ENCODE results near the gene SPEM1. TPM values are rescaled to one million over a fixed set of nuclear protein-coding genes. Genes with fewer than 3 reads are reported as not detected.

SPEM1 gene
- total RNA-seq, 4 donors from 2014 or later = not detected

DNA sequence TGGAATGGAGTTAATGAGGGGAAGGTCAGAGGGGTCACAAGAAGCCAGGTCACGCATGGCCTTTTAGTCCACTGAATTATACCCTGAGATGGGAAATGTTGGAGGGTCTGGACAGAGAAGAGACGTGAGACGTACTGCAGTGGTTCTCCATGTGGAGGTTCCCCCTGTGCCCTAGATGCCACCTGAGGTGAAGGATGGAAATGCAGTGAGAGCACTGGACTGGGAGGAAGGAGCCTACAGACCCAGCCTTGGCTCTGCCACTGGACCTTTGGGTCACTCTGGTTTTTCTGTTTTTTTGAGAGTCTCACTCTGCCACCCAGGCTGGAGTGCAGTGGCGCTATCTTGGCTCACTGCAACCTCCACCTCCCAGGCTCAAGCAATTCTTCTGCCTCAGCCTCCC lies 24.0 kb upstream of the SPEM1 start:
- intact Hi-C loops (cut with DNase I) = no loop called here
- no peak overlapping the region for H3K4me3 ChIP-seq
- no peak overlapping the region for H3K27ac ChIP-seq (replicated peaks in 1 of 4)
- no peak for DNase-seq (ENCODE audit: extremely low spot score)
- H3K4me1 ChIP-seq = peaks cover 14 to 33% (median 25%) of the 10 kb centered on the region in 4 donors
- H3K9me3 ChIP-seq = no peaks in the 10 kb centered on the region
- WGBS = 81% methylated on average over 4 of the region's 4 CpGs
- H3K36me3 ChIP-seq = peaks cover 0 to 18% (median 10%) of the 10 kb centered on the region in 4 donors
- no peaks in the 10 kb centered on the region for H3K27me3 ChIP-seq
- TF ChIP-seq POLR2A (IDR thresholded peaks at IDR 0.05; ENCODE audit: low read depth) (no peak), EP300 (IDR thresholded peaks at IDR 0.05) (no peak), POLR2AphosphoS5 (IDR thresholded peaks at IDR 0.05) (no peak)
- TF ChIP-seq, protein P1, sequence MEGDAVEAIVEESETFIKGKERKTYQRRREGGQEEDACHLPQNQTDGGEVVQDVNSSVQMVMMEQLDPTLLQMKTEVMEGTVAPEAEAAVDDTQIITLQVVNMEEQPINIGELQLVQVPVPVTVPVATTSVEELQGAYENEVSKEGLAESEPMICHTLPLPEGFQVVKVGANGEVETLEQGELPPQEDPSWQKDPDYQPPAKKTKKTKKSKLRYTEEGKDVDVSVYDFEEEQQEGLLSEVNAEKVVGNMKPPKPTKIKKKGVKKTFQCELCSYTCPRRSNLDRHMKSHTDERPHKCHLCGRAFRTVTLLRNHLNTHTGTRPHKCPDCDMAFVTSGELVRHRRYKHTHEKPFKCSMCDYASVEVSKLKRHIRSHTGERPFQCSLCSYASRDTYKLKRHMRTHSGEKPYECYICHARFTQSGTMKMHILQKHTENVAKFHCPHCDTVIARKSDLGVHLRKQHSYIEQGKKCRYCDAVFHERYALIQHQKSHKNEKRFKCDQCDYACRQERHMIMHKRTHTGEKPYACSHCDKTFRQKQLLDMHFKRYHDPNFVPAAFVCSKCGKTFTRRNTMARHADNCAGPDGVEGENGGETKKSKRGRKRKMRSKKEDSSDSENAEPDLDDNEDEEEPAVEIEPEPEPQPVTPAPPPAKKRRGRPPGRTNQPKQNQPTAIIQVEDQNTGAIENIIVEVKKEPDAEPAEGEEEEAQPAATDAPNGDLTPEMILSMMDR (IDR thresholded peaks at IDR 0.05) = no peak

DNA sequence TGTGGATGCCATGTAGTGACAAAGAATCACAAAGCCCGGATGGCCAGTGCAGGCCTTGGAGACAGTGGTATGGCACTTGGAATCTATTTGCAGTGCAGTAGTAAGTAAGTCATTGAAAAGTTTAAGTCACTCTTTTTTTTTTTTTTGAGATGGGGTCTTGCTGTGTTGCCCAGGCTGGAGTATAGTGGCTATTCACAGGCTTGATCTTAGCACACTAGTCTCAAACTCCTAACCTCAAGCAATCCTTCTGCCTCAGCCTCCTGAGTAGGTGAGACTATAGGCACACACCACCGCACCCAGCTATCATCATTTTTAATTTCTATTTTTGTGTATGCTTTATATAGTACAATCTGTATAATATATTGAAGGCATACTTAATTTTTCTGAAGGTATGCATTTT lies 21.5 kb upstream of the SPEM1 start:
- TF ChIP-seq, protein P1 (IDR thresholded peaks at IDR 0.05) = no peak
- TF ChIP-seq POLR2AphosphoS5 (IDR thresholded peaks at IDR 0.05) (no peak), EP300 (IDR thresholded peaks at IDR 0.05) (no peak), POLR2A (IDR thresholded peaks at IDR 0.05; ENCODE audit: low read depth) (no peak)
- Histone ChIP-seq H3K27me3 (no peaks in the 10 kb centered on the region), H3K36me3 (no peaks in the 10 kb centered on the region), H3K4me3 (no peak overlapping the region), H3K9me3 (no peaks in the 10 kb centered on the region), H3K27ac (replicated peaks in 1 of 4) (no peak overlapping the region), H3K4me1 (peaks cover 19 to 40% (median 32%) of the 10 kb centered on the region in 4 donors)
- WGBS = 89% methylated on average over 2 of the region's 2 CpGs
- intact Hi-C loops (cut with DNase I) = no loop called here
- no peak for DNase-seq (ENCODE audit: extremely low spot score)

DNA sequence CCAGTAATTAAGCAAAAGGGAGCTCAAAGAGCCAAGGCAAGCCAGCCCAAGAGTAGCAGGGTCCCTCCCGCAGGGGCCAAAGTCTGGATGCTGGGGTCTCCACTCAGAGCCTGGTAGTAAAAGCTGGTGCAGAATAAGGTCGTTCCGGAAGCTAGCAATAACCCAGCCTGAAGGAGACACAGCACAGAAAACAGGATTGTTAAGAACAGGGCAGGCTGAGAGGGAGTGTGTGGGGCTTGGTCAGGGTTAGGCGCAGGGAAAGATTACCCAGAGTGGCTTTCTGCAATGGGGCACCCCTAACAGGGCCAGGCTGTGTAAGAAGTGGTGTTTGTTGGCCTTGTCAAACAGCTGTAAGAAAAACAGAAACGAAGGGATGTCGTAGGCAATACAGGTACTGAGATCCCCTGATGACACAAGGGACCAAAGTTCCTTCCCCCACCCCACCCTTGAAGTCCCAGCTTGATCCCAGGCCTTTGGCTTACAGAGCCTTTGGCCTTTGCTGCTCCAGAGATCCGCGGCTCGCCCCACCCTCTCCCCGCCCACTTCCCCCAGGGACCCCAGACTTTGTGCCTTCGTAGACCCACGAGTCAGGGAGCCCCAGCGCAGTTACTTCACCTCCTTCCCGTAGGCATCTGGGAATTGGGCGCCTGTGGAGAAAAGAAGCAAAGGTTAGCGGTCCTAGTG lies 16.9 kb upstream of the SPEM1 start:
- TF ChIP-seq, protein P1 (IDR thresholded peaks at IDR 0.05) = no peak
- TF ChIP-seq EP300 (IDR thresholded peaks at IDR 0.05) = no peak
- no peak for TF ChIP-seq POLR2AphosphoS5 (IDR thresholded peaks at IDR 0.05)
- TF ChIP-seq POLR2A (IDR thresholded peaks at IDR 0.05; ENCODE audit: low read depth) = no peak
- H3K36me3 ChIP-seq = peaks cover 0 to 6% (median under 1%) of the 10 kb centered on the region in 4 donors
- H3K4me3 ChIP-seq = peak overlapping the region; percentile 77 to 87 (median 85)
- H3K9me3 ChIP-seq = no peaks in the 10 kb centered on the region
- 16% methylated on average over 12 of the region's 16 CpGs for WGBS
- peaks cover 20 to 56% (median 39%) of the 10 kb centered on the region in 4 donors for H3K4me1 ChIP-seq
- peak overlapping the region; percentile 90 to 93 (median 92) for H3K27ac ChIP-seq (replicated peaks in 1 of 4)
- intact Hi-C loops (cut with DNase I) = loop anchor here (5.0 kb wide), 1 partner anchor 51 kb away; the partner anchor contains the start of gene KCTD11
- H3K27me3 ChIP-seq = no peaks in the 10 kb centered on the region
- peak; percentile 94 for DNase-seq (ENCODE audit: extremely low spot score)

DNA sequence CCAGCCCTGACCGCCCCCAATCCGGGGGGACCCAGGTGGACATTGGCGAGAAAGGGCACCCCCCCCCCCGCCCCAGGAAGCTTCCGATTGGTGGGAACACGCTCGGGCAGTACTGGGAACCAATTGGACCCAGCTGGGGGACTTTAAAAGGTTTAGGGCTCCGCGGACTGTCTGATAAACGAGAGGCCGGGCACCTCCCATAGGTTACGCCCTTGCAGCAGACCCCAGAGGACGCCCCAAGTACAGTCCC lies 16.5 kb upstream of the SPEM1 start:
- TF ChIP-seq, protein P1 (IDR thresholded peaks at IDR 0.05) = no peak
- TF ChIP-seq EP300 (IDR thresholded peaks at IDR 0.05) = no peak
- TF ChIP-seq POLR2A (IDR thresholded peaks at IDR 0.05; ENCODE audit: low read depth) = no peak
- TF ChIP-seq POLR2AphosphoS5 (IDR thresholded peaks at IDR 0.05) = no peak

More for the DNA sequence above, 16.5 kb upstream of the SPEM1 start:
- Histone ChIP-seq H3K4me3 (peak overlapping the region; percentile 77 to 87 (median 85)), H3K27me3 (no peaks in the 10 kb centered on the region), H3K36me3 (peaks cover 0 to 11% (median 3%) of the 10 kb centered on the region in 4 donors), H3K9me3 (no peaks in the 10 kb centered on the region), H3K4me1 (peaks cover 20 to 56% (median 39%) of the 10 kb centered on the region in 4 donors), H3K27ac (replicated peaks in 1 of 4) (peak overlapping the region; percentile 90 to 93 (median 92))
- peak; percentile 95 for DNase-seq (ENCODE audit: extremely low spot score)
- 10% methylated on average over 2 of the region's 13 CpGs for WGBS
- intact Hi-C loops (cut with DNase I) = loop anchor here (5.0 kb wide), 1 partner anchor 51 kb away; the partner anchor contains the start of gene KCTD11
